ENCODE data around the gene EIF2A.

EIF2A gene

DNA sequence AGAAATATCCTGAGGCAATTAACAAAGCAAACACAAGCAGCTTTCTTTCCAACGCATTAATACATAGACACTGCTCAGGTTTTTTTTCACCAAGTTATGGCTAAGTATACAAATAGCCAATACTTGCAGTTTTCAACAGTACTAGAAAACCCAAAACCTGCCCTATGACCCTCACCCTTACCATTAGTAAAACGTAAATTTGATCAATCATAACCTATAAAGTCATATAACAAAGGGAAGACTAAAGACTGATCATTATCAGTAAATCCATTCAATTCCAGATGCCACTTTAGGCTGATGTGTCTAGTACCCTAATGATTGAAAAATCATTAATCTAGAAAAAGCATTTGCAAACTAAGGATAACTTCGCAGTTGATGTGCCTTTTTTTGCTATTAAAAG lies 3.5 kb upstream of the EIF2A start:
- in situ Hi-C loops (cut with HindIII; ENCODE audit: low sequenced_read_pairs) = no loop called here

DNA sequence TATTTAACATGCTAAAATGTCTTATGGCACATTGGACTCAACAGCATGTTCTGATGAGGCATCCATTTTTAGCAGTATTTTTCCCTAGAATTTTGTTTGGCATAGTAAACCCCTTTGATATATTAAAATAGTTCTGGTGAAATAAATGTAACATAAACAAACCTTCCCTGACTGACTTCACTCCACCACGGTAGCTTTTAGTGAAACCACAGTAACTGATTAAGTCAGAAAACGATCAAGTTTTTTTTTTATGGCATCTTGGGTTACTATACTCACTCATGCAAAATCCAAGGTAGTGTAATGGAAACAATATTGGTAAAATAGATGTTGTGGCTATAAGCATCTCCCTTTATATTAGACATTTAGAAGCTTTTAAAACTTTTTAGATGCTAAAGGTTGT lies 3.1 kb upstream of the EIF2A start:
- in situ Hi-C loops (cut with HindIII; ENCODE audit: low sequenced_read_pairs) = no loop called here

DNA sequence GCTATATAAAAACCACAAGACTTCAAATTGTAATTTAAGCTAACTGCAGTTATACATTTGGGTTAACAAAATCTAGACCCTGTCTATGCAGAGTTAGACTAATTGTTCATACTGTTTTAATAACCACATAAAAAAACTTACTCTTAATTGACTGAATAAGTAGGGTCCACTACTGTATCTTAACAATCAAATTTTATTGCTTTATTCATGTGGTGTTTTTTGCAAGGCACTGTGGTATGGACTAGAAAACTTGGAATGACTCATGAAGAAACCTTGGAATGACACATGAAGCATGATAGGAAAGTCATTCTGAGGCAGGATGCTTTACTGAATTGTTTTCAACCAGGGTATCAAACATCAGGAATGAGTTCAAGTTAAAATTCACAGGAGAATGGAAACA lies 2.5 kb upstream of the EIF2A start:
- in situ Hi-C loops (cut with HindIII; ENCODE audit: low sequenced_read_pairs) = no loop called here

DNA sequence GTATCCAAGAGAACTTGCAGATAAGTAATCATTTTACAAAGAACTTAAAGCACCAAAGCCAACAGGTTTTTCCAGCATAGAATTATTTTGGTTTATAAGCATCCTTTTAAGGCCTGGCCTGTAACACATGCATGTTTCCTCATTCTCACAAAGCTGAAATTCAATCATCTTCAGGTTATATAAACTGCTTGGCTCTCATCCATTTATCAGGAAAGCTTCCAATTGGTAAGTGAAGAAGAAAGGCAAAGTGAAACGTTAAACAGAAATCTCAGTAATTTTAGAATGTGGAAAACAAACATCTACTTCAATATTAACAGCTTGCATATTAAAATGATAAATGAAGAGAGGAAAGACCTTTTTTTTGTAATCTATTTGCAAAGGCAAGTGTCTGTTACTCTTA lies 1.9 kb upstream of the EIF2A start:
- in situ Hi-C loops (cut with HindIII; ENCODE audit: low sequenced_read_pairs) = no loop called here

DNA sequence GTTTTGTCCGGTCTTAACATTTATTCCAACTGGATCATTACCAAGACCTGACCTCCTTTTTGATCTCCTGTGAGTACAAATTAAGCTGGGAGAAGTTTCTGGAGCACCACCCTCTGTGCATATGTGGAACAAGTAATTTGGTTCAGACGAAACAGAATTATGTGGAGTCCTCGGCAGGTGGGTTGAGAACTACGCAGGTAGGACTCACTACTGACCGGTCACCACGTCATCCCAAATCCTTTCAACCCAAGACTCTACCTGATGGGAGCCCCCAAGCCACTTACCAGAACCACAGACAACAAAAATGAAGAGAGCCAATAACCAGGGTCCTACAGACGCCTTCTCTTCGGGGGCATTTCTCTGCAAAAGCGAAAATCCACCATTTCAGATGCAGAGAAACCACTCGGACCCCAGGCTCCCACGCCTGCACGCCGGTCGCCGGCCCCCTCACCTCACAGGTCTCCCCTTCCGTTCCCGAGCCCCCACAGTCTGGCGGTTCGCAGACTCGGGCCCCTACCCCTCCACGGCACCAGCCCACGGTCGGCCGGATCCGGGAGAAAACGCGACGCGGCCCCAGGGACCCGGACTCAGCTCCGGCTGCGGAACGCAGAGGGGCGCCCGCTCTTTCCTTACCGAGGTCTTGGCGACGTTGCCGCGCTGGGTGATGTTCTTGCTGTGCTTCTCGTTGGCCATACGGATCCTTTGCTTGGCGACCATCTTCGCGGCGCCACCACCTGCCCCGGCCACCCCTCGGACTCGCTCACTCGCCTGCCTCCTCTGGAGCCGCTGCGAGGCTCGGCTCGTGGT lies 965 bp upstream of the EIF2A start:
- in situ Hi-C loops (cut with HindIII; ENCODE audit: low sequenced_read_pairs) = no loop called here

DNA sequence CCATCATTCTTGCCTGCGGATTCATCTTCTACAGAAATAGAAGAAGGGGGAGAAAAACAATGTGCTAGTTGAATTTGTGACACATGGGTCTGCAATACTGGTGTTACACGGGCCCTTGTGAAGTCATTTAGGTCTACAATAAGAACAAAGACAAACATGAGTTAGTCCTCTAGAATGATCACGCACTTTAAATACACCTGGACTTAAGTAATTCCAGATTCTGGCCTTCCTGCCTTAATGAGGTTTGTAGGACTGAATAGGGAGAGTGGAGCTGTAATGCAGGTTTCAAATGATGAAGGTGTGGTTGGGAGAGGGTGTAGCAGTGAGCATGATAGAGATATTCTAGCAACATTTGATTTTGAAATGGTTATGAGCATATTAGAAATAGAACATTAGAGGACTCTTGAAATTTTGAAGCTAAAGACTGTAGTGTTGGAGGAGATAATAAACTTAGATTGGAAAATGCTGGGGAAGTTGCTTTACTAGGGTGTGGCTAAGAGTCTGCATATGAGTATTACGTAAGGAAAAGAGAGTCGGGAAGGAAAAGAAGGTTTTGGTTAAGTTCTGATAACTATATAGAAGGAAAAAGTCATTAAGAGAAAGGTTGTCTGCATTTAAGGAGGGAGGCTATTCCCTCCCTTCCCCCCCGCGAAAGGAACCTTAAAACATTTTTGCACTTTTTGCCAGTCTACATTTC lies 606 bp downstream of the EIF2A start:
- in situ Hi-C loops (cut with HindIII; ENCODE audit: low sequenced_read_pairs) = no loop called here

DNA sequence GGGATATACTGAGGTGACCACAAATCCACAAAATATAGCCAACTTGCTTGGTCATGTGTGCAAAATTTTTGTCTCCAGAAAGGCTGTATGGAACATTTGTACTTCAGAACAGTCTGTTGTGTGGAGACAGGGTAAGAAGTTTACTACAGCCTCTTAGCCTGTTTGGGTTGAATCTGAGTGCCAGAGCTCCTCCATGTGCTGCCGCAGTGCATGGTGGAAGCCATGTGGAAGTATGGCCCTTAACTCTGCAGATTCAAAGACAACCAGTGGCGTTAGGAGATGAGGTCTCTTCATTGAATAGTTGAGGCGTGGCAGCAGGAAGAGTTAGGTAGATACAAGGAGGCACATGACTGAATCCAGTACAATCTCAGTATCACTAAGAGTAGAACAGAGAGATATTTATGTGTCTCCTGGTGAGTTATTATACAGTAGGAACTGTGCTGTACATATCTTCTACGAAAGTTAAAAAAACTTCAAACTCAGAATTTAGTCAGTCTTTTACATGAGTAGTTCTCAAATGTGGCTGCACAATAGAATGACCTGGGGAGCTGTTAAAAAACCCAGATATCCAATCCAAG lies 9.4 kb downstream of the EIF2A start:
- in situ Hi-C loops (cut with HindIII; ENCODE audit: low sequenced_read_pairs) = no loop called here

DNA sequence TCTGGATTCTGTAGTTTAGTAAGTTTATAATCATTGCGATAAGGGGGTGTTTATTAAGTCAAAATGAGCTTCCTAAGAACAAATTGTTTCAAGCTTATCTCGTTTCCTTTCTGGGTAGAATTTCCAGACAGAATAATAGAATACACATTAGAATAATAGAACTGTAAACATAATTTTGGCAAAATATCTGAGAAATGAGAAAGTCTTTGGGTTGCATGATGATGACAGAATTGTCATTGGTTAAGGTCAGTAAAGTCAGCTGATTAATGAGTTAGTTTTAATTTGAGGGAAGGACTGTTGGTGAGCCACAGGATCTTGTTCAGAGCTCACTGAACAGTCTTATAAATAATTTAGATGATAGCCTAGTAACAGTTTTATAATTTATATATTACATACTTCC lies 10.2 kb downstream of the EIF2A start:
- in situ Hi-C loops (cut with HindIII; ENCODE audit: low sequenced_read_pairs) = no loop called here

DNA sequence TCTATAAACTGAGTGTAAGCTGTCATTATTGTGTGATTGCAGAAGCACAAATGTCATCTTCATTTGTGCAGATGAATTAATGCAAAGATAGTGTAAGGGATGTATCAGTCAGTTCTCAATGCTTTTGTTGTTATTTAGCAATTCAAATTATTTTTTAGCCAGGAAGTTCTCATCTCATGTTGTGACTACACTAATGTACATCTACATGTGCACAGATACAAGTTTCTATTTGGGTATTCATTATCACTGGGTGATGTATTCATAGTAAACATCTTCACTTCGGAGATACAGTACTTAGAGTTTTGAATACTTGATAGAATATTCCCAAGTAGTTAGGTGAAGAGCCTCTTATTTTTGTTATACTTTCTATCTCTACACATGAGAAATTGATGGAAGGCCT lies 11.1 kb downstream of the EIF2A start:
- in situ Hi-C loops (cut with HindIII; ENCODE audit: low sequenced_read_pairs) = no loop called here

DNA sequence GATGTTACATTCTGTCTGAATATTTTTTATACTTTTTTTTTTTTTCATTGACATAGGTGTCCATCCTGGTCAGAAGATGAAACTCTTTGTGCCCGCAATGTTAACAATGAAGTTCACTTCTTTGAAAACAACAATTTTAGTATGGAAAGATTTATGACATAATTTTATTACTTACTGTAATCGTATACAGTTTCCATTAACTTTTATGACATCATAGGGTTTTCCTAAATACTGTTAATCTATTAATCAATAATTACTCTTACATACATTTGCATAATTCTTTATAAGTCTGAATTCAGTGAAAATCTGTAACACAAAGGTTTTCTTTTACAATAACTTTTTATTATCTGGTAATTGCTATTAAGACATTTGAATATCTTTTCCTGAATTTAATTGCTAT lies 17.7 kb downstream of the EIF2A start:
- in situ Hi-C loops (cut with HindIII; ENCODE audit: low sequenced_read_pairs) = no loop called here

DNA sequence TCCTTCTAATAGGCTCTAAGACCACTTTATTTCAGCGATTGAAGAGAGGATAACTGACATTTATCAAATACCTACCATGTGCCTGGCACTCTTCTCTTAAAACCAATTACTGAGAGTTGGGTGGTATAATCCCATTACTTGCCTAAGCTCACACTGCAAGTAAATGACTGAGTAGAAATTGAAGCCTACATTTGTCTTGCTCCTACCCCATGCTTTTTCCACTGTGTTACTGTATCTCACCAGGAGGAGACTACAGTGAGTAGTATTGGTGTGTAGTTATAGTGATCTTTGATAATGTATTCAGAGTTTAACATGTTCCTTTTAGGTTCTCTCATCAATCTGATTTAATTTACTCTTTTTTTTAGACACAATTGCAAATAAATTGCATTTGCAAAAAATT lies 20.7 kb downstream of the EIF2A start:
- in situ Hi-C loops (cut with HindIII; ENCODE audit: low sequenced_read_pairs) = no loop called here

DNA sequence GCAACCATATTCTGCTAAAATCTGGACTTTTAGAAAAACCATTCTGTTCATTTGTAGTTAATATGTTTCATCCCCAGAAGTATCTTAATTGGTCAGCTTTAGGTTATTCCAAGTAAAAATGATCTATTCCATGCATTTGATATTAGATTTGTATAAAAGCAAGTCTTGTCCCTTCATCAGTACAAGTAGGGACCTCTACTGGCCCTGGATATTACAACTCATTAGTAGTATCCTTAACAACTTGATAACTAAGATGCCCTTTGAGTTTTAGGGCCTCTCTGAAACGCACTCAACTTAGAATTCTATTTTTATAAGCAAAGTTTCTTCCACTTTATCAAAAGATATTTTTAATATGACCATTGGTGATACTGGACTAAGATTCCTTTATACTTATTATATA lies 31.3 kb downstream of the EIF2A start:
- in situ Hi-C loops (cut with HindIII; ENCODE audit: low sequenced_read_pairs) = no loop called here

DNA sequence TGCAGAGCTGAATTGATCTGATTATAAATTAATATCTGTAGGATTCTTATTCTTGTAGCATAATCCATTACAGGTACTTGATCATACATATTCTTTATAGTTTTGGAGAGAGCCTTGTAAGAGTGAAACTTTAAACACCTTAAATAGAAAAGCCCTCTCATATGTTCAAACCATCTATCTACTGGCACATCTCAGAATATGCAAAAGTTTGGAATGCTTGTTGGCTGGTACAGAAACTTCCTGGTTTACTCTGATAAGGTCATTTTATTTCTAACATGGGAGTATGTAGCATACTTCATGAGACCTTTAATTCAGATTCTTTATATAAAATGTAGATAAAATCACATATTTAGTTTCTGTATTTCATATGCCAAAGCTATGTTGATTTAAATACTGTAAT lies 34.6 kb downstream of the EIF2A start:
- in situ Hi-C loops (cut with HindIII; ENCODE audit: low sequenced_read_pairs) = no loop called here

DNA sequence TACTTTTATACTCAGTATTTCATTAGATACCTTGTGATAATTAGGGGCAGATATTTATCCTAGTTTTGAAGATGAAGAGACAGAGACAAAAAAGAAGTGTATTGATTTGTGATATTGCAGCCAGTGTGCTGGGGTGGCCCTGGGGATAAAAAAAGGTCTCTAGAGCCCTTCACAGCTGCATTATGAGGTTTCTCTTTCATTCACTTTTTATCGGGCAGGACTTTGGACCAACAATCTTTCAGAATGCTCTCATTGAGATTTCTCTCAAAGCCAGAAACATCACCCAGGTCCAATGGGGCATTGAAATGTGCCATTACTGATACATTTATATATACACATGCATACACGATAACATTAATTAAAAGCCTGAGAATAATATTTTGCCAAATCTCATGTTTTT lies 36.0 kb downstream of the EIF2A start:
- in situ Hi-C loops (cut with HindIII; ENCODE audit: low sequenced_read_pairs) = no loop called here

DNA sequence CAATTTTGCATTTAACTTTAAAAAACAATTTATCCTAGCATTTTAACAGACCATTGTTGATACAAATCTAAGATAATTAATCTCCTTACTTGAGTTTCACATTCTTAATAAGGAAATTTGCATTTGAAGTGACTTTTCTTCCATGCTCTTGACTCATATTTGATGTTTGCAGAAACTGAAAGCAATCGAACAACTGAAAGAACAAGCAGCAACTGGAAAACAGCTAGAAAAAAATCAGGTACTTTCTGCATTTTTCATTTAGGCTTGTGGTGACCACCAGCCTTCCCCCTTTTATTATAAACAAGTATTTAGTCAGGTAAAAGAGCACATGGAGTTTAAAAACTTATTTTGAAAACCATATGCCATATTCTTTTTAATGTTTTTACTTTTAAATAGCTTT lies 36.4 kb downstream of the EIF2A start:
- in situ Hi-C loops (cut with HindIII; ENCODE audit: low sequenced_read_pairs) = no loop called here

DNA sequence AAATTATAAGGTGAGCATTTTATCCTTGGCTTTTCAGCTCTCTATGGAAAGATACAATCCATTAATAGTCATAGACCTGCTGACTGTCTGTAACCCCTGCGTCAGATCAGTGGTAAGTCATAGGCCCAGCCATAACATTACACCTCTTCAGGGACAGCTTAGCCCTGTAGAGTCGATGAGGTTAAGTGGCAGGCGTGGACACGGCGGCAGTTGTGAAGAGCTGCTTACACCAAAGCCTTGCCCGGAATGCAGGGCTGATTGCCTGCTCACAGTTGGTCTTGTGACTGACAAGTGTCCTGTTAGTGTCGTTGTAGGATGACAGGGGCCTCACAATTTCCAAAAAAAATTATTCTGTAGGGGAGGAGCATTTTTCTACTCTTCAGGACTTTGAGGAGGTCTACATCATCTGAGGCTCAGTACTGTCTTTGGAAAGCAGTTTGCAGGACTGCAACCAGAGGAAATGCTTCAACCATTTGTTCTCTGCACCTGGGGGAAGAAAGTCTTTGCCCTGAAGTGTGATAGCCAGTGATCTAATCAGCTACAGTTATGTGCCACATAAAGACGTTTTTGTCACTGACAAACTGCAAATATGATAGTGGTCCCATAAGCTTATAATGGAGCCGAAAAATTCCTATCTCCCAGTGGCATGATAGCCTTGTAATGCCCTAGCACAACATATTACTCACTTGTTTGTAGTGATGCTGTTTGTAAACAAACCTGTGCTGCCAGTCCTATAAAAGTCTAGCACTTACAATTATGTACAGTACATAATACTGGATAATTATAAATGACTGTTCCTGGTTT lies 41.6 kb downstream of the EIF2A start:
- in situ Hi-C loops (cut with HindIII; ENCODE audit: low sequenced_read_pairs) = no loop called here

DNA sequence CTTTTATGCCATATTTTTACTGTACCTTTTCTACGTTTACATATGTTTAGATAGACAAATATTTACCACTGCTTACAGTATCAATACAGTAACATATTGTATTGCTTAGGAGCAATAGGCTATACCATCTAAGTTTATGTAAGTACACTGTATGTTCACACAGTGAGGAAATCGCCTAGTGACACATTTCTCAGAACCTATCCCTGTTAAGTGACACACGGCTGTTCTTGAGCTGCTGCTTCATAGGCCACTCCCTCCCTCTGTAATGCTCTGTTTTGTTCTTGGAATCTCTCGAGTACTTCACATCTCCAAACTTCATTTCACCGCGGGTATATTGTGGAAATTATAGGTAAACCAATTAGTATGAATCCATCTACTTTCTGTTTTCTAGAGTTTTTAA lies 43.2 kb downstream of the EIF2A start:
- in situ Hi-C loops (cut with HindIII; ENCODE audit: low sequenced_read_pairs) = no loop called here

DNA sequence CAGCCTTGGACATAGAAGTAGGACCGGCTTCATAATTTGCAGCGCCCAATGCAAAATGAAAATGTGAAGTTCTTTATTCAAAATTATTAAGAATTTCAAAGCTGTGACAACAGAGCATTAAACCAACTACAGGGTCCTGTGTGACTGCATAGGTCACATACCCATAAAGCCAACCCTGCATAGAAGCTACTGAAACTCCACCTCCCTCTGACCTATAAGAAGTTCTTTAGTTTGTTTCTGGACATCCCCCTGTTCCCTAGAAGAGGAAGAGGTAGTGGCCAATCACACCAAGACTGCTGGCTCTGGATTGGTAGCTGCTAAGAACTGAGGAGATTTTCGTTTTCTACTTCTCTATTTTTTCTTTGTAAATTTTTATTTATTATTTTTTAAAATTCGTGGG lies 47.6 kb downstream of the EIF2A start:
- in situ Hi-C loops (cut with HindIII; ENCODE audit: low sequenced_read_pairs) = no loop called here

DNA sequence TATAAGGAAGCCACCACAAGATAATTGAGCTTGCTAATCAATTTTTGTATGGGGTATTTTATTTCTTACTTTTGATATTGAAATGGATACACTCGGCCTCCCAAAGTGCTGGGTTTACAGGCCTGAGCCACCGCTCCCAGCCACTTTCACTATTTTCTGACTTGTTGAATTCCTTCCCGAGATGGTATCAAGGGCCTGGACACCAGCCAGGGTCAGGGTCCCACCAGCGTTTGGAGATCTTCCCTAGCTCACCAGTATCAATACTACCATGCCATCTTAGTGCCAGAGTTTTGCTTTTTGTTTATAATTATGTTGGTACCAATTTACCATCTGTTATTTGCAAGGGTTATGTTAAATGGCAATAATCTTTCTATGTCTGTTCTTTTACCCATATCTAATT lies 51.1 kb downstream of the EIF2A start:
- in situ Hi-C loops (cut with HindIII; ENCODE audit: low sequenced_read_pairs) = no loop called here

DNA sequence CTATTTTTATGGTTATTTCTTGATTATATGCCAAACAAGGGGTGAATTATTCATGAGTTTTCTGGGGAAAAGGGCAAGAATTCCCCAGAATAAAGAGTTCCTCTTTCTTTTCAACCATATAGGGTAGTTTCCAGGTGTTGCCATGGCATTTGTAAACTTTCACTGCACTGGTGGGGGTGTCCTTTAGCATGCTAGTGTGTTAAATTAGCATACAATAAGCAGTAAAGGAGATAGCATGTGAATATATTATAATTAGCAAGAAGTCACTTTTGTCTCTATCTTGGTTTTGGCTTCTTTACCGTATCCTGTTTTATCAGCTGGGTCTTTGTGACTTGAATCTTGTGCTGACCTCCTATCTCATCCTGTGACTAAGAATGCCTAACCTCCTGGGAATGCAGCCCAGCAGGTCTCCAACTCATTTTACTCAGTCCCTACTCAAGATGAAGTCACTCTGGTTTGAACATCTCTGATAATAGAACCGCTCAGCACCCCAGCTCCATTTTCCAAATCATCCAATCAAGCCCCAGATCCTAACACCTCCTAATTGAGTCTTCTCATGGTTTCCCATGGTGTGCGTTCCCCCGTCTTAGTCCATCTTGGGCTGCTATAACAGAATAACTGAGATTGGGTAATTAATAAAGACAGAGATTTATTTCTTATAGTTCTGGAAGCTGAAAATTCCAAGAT lies 53.2 kb downstream of the EIF2A start:
- in situ Hi-C loops (cut with HindIII; ENCODE audit: low sequenced_read_pairs) = no loop called here
